A549 (cell line): ENCODE data around the gene ATP13A2. TPM values are rescaled to one million over a fixed set of nuclear protein-coding genes. Genes with fewer than 3 reads are reported as not detected.
A peak's percentile ranks its signal among the peaks of the same experiment; 100 is the strongest.
"Not testable (repeated sequence)": the region's sequence is repeated elsewhere in the genome, so short reads cannot be mapped to it uniquely, and the experiment has no call there.

Source experiments
- ATAC-seq, 2 experiments: fragments of 200-7000 bp in 1 of 2; fragments of >200 bp in 1 of 2; cut with Nextera tagmentation in 1 of 2; cut with Tn5 transposase in 1 of 2; 3 replicates each; pipeline versions ENCODE4 v1.8.0 to v1.9.1; 2018 to 2020; ENCODE audit warnings: mild to moderate bottlenecking in 1 of 2, moderate library complexity in 1 of 2
- CTCF ChIA-PET: fragments of 300-600 bp; sonication (Branson Sonifier 250); formaldehyde crosslinking; extraction: SDS; loops from one replicate; lab custom pipeline; 2021; ENCODE audit warnings: antibody characterized with exemption, inconsistent platforms; lab: Yijun Ruan, JAX
- POLR2A ChIA-PET: fragments of 350-600 bp; formaldehyde crosslinking; extraction: SDS; loops from one replicate; lab custom pipeline; 2021; ENCODE audit warnings: antibody characterized with exemption, inconsistent platforms; lab: Yijun Ruan, JAX
- DNase-seq, 2 experiments: peaks; one replicate each; pipeline versions ENCODE4 v3.0.0 to v3.0.0-alpha.2; 2011 to 2016; ENCODE audit warnings: low read depth in 1 of 2, low spot score in 1 of 2
- FAIRE-seq: peaks from 2 replicates; lab custom pipeline; 2011; peaks lifted over from hg19 to GRCh38; lab: Jason Lieb, UNC
- H3K27ac ChIP-seq, 2 experiments: fragments of >200 bp; sonication (Bioruptor Twin); formaldehyde crosslinking; 3 replicates each; pipeline ENCODE4 v1.5.1; 2016 to 2017
- H3K4me1 ChIP-seq: fragments of >200 bp; sonication (Bioruptor Twin); formaldehyde crosslinking; 3 replicates; pipeline ENCODE4 v1.6.1; 2016
- H3K4me2 ChIP-seq: fragments of >200 bp; sonication (Bioruptor Twin); formaldehyde crosslinking; 3 replicates; pipeline ENCODE4 v1.6.1; 2016
- H3K4me3 ChIP-seq: fragments of >200 bp; sonication (Bioruptor Twin); formaldehyde crosslinking; 3 replicates; pipeline ENCODE4 v1.5.1; 2016
- H3K9me3 ChIP-seq: fragments of >200 bp; sonication (Bioruptor Twin); formaldehyde crosslinking; 3 replicates; pipeline ENCODE4 v1.6.1; 2016
- ATOH8 ChIP-seq: fragments of 250-450 bp; sonication (Bioruptor Pico); IDR thresholded peaks from 2 replicates; pipeline ENCODE4 v1.5.0; 2020; ENCODE audit warnings: low read depth, mild to moderate bottlenecking, moderate library complexity
- CBX2 ChIP-seq: fragments of 200-600 bp; sonication (generic); IDR thresholded peaks from 2 replicates; pipeline ENCODE4 v1.6.1; 2016; ENCODE audit warnings: low read depth, mild to moderate bottlenecking, borderline replicate concordance
- CEBPB ChIP-seq, 2 experiments: fragments of >200 bp in 1 of 2; sonication (Bioruptor Twin) in 1 of 2; formaldehyde crosslinking in 1 of 2; IDR thresholded peaks; 2 replicates each; pipeline ENCODE4 v1.6.1; 2012 to 2016
- CTCF ChIP-seq: fragments of >200 bp; sonication (Bioruptor Twin); formaldehyde crosslinking; IDR thresholded peaks from 3 replicates; pipeline ENCODE4 v1.5.1; 2016
- EHF ChIP-seq: fragments of 250-450 bp; sonication (Bioruptor Pico); IDR thresholded peaks from 2 replicates; pipeline ENCODE4 v1.5.0; 2020; ENCODE audit warnings: mild to moderate bottlenecking
- EHMT2 ChIP-seq: fragments of 200-600 bp; sonication (generic); IDR thresholded peaks from 2 replicates; pipeline ENCODE4 v1.6.1; 2016; ENCODE audit warnings: antibody characterized with exemption, low read depth, mild to moderate bottlenecking, moderate library complexity
- FOSB ChIP-seq: fragments of 250-450 bp; sonication (Bioruptor Pico); IDR thresholded peaks from 2 replicates; pipeline ENCODE4 v1.5.0; 2020; ENCODE audit warnings: mild to moderate bottlenecking, moderate library complexity
- FOXS1 ChIP-seq: fragments of 250-450 bp; sonication (Bioruptor Pico); IDR thresholded peaks from 2 replicates; pipeline ENCODE4 v1.5.0; 2020; ENCODE audit warnings: mild to moderate bottlenecking, moderate library complexity
- HDAC2 ChIP-seq: fragments of 200-600 bp; sonication (generic); IDR thresholded peaks from 2 replicates; pipeline ENCODE4 v1.6.1; 2016
- HES2 ChIP-seq: fragments of >200 bp; sonication (Bioruptor Twin); formaldehyde crosslinking; IDR thresholded peaks from 2 replicates; pipeline ENCODE4 v1.6.1; 2016
- HEYL ChIP-seq: fragments of 250-450 bp; sonication (Bioruptor Pico); IDR thresholded peaks from 2 replicates; pipeline ENCODE4 v1.8.0; 2021; ENCODE audit warnings: mild to moderate bottlenecking, moderate library complexity
- HOXB13 ChIP-seq: fragments of 250-450 bp; sonication (Bioruptor Pico); IDR thresholded peaks from 2 replicates; pipeline ENCODE4 v1.5.0; 2020; ENCODE audit warnings: low read depth, mild to moderate bottlenecking, moderate library complexity
- HOXB5 ChIP-seq: fragments of 250-450 bp; sonication (Bioruptor Pico); IDR thresholded peaks from 2 replicates; pipeline ENCODE4 v1.5.0; 2020; ENCODE audit warnings: mild to moderate bottlenecking, moderate library complexity
- KDM5A ChIP-seq: fragments of 200-600 bp; sonication (generic); IDR thresholded peaks from 2 replicates; pipeline ENCODE4 v1.6.1; 2016; ENCODE audit warnings: antibody characterized with exemption, mild to moderate bottlenecking
- MAX ChIP-seq: IDR thresholded peaks from 2 replicates; pipeline ENCODE4 v1.6.1; 2012
- NFE2L2 ChIP-seq: fragments of 150-350 bp; conservative IDR thresholded peaks from 2 replicates; pipeline ENCODE4 v1.6.1; 2014; ENCODE audit warnings: low read length
- PHF8 ChIP-seq: fragments of 200-600 bp; sonication (generic); IDR thresholded peaks from 2 replicates; pipeline ENCODE4 v1.6.1; 2016; ENCODE audit warnings: low read depth, mild to moderate bottlenecking, antibody characterized with exemption, moderate library complexity, borderline replicate concordance
- RARB ChIP-seq: fragments of 250-450 bp; sonication (Bioruptor Pico); IDR thresholded peaks from 2 replicates; pipeline ENCODE4 v1.8.0; 2021; ENCODE audit warnings: mild to moderate bottlenecking, moderate library complexity
- RCOR1 ChIP-seq: fragments of 150-350 bp; IDR thresholded peaks from 2 replicates; pipeline ENCODE4 v1.6.1; 2014; ENCODE audit warnings: antibody characterized with exemption, low read length, low read depth
- REST ChIP-seq: fragments of 200-600 bp; sonication (generic); IDR thresholded peaks from 2 replicates; pipeline ENCODE4 v1.6.1; 2016; ENCODE audit warnings: antibody characterized with exemption, mild to moderate bottlenecking, moderate library complexity
- SREBF2 ChIP-seq: fragments of 450-650 bp; IDR thresholded peaks from 2 replicates; pipeline ENCODE4 v1.6.1; 2014; ENCODE audit warnings: mild to moderate bottlenecking, moderate library complexity
- ZNF302 ChIP-seq: fragments of 250-450 bp; sonication (Bioruptor Pico); IDR thresholded peaks from 2 replicates; pipeline ENCODE4 v1.9.0; 2021; ENCODE audit warnings: inconsistent platforms, mild to moderate bottlenecking, moderate library complexity
- WGBS: methylation state at CpG from one replicate; pipeline ENCODE4 v1.1.6; 2017; ENCODE audit errors: missing lambda C conversion rate; 5-methylcytosine and 5-hydroxymethylcytosine counted together
- polyA plus RNA-seq, 4 experiments: library from polyadenylated mRNA; depleted of rRNA in 3 of 4; stranded (reverse); fragments of >200 nt; fragmentation: RNase III in 1 of 4; extraction: RNeasy Plus Mini Kit Qiagen cat#74134 plus additional on column Dnase treatment in 1 of 4; gene quantifications; 2 replicates in 3 of 4; 3 replicates in 1 of 4; pipeline ENCODE4 v1.2.3, GENCODE V29; 2011 to 2017

Gene ATP13A2
- polyA plus RNA-seq, 2 of the 4 experiments (the other 2 are of a cell fraction) = 7.9 to 23.1 TPM

- H3K9me3 ChIP-seq, H3K4me3 ChIP-seq, POLR2A ChIA-PET, H3K4me2 ChIP-seq, DNase-seq, ATAC-seq, H3K27ac ChIP-seq, FAIRE-seq: not testable (repeated sequence)
- 88% methylated on average over 3 of the region's 4 CpGs for WGBS
- peaks cover 29% of the 10 kb centered on the region for H3K4me1 ChIP-seq
- CTCF ChIA-PET = interaction anchor here (0.7 to 6.2 kb wide), 13 partner anchors 11 to 82 kb away, joined by 3 to 62 read pairs (median 5); partner anchors contain the start of gene MFAP2
These were observed 47.6 kb downstream of the ATP13A2 start for GRCh38 chr1:16964169-16964568.

GRCh38 chr1:16961297-16962133 lies 50.2 kb downstream of the ATP13A2 start:
- POLR2A ChIA-PET = interaction anchor here (0.6 to 1.0 kb wide), 5 partner anchors 29 to 66 kb away, joined by 3 to 4 read pairs (median 3); no protein-coding TSS in a partner anchor
- peak overlapping the region; percentile 79 for H3K4me2 ChIP-seq
- DNase-seq = no peak
- no peak for FAIRE-seq
- peaks cover 16% of the 10 kb centered on the region for H3K4me1 ChIP-seq
- no peak for TF ChIP-seq SREBF2
- no peak for TF ChIP-seq CBX2
- no peak for TF ChIP-seq CTCF
- TF ChIP-seq HEYL (CRISPR knock-in tag) = no peak
- TF ChIP-seq EHMT2 = no peak
- no peak for TF ChIP-seq FOXS1 (CRISPR knock-in tag)
- no peak for TF ChIP-seq KDM5A
- no peak for TF ChIP-seq ATOH8 (CRISPR knock-in tag)
- TF ChIP-seq EHF (CRISPR knock-in tag) = no peak
- TF ChIP-seq RCOR1 = no peak
- TF ChIP-seq REST = no peak
- H3K27ac ChIP-seq = peak overlapping the region; percentile 84 to 99
- H3K4me3 ChIP-seq = peak overlapping the region; percentile 50
- H3K9me3 ChIP-seq = no peaks in the 10 kb centered on the region
- 94% methylated on average over 14 of the region's 14 CpGs for WGBS
- CTCF ChIA-PET = interaction anchor here (0.8 to 6.2 kb wide), 25 partner anchors 9 to 341 kb away, joined by 3 to 62 read pairs (median 4); partner anchors contain the start of gene MFAP2
- ATAC-seq = no peak

GRCh38 chr1:16960560-16961296 lies 51.0 kb downstream of the ATP13A2 start:
- no peaks in the 10 kb centered on the region for H3K9me3 ChIP-seq
- peaks cover 13% of the 10 kb centered on the region for H3K4me1 ChIP-seq
- peak overlapping the region; percentile 50 for H3K4me3 ChIP-seq
- DNase-seq = peak; percentile 41 to 87
- H3K4me2 ChIP-seq = peak overlapping the region; percentile 79
- POLR2A ChIA-PET = interaction anchor here (0.6 to 1.0 kb wide), 4 partner anchors 9 to 98 kb away, joined by 3 to 10 read pairs (median 4); no protein-coding TSS in a partner anchor
- CTCF ChIA-PET = interaction anchor here (0.8 to 6.2 kb wide), 29 partner anchors 10 to 344 kb away, joined by 3 to 62 read pairs (median 4); partner anchors contain the start of gene MFAP2
- peak; percentile 92 to 98 for ATAC-seq
- peak overlapping the region; percentile 84 to 99 for H3K27ac ChIP-seq
- 14% methylated on average over 21 of the region's 57 CpGs for WGBS
- FAIRE-seq = no peak
- TF ChIP-seq ZNF302 (CRISPR knock-in tag) (no peak), NFE2L2 (no peak), FOSB (CRISPR knock-in tag) (no peak), HES2 (no peak), HDAC2 (no peak), HOXB13 (CRISPR knock-in tag) (no peak), KDM5A (no peak), HOXB5 (CRISPR knock-in tag) (no peak), PHF8 (0 out of 2 replicates have a peak, but pooled peaks have one; percentile 16), RARB (no peak), HEYL (CRISPR knock-in tag) (no peak), CEBPB (IDR thresholded peaks at IDR 0.05) (no peak), MAX (peak; percentile 88)
